Naive B cell (primary cell): Measurements from ENCODE around the gene EFNB1. TPM values are rescaled to one million over a fixed set of nuclear protein-coding genes. Genes with fewer than 3 reads are reported as not detected.

Source experiments
- ATAC-seq, 2 donors: fragments of 150-1000 bp; cut with Tn5 transposase; 2 replicates each; pipeline ENCODE4 v1.10.0; 2021; ENCODE audit warnings: low read depth in 2 of 2, mild to moderate bottlenecking in 2 of 2, moderate library complexity in 2 of 2
- DNase-seq: peaks from one replicate; pipeline ENCODE4 v3.0.0; 2022
- H3K27ac Mint-ChIP-seq, 6 donors: one replicate each; pipeline ENCODE4 v1.8.0; 2020 to 2022; ENCODE audit warnings: mild to moderate bottlenecking in 6 of 6, mixed read lengths in 6 of 6, moderate library complexity in 5 of 6, inconsistent platforms in 2 of 6
- H3K27me3 Mint-ChIP-seq, 3 donors: one replicate each; pipeline ENCODE4 v1.8.0; 2021 to 2022; ENCODE audit warnings: mixed read lengths in 3 of 3, mild to moderate bottlenecking in 1 of 3
- H3K36me3 Mint-ChIP-seq, 2 donors: one replicate each; pipeline ENCODE4 v1.8.0; 2020 to 2022; ENCODE audit warnings: mixed read lengths in 2 of 2, inconsistent platforms in 1 of 2, mild to moderate bottlenecking in 1 of 2
- H3K4me1 Mint-ChIP-seq, 3 donors: one replicate each; pipeline ENCODE4 v1.8.0; 2020 to 2022; ENCODE audit warnings: mixed read lengths in 3 of 3, inconsistent platforms in 1 of 3, mild to moderate bottlenecking in 1 of 3, moderate library complexity in 1 of 3
- H3K4me3 Mint-ChIP-seq, 8 donors: one replicate each; pipeline ENCODE4 v1.8.0; 2020 to 2022; ENCODE audit warnings: mild to moderate bottlenecking in 8 of 8, mixed read lengths in 8 of 8, moderate library complexity in 8 of 8, inconsistent platforms in 2 of 8
- H3K9me3 Mint-ChIP-seq, 7 donors: one replicate each; pipeline ENCODE4 v1.8.0; 2020 to 2022; ENCODE audit warnings: mixed read lengths in 7 of 7, mild to moderate bottlenecking in 5 of 7, inconsistent platforms in 2 of 7, moderate library complexity in 1 of 7
- polyA plus RNA-seq, 6 donors: library from polyadenylated mRNA; unstranded; fragments of 300-500 nt; fragmentation: Illumina TruSeq; gene quantifications; one replicate each; pipeline ENCODE4 v1.2.3, GENCODE V29; 2021; ENCODE audit warnings: low read depth in 6 of 6

EFNB1 gene
- polyA plus RNA-seq, 6 donors from 2014 or later = 1.3 to 2.6 (median 2.2) TPM; not detected in 1

DNA sequence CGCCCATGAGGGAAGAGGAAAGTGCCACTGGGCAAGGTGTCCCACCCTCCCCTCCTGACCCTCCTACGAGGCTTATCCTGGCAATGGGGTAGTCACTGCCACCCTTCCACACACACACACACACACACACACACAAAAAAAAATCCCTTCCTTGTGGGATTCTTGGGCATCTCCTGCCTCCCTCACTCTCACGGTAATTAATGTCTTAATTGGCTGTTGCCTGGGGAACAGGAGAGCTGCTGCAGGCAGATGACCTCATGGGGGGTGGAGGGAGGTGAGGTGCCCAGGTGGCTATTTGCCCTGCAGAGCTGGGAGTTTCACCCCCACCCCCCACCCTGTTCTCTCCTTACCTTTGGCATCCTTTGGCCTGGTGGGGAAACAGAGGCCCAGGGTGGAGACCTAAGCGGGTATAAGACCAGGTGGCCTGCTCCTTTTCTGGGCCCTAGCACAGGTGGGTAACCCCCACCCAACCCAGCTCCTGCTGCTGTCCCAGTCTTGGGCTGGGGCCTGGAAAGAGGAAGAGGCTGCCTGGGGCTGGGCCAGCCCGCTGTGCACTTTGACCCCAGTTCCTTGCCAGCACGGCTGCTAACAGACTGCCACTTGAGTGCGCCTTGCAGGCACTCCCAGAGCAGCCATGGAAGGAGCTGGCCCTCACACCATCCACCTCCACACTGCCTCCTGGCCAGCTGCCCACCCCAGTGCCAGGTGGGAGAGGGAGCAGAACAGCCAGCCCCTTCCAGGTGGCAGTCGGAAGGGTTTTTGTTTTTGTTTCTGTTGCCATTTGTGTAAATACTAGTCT, 12.6 kb downstream of the EFNB1 start:
- H3K4me1 Mint-ChIP-seq = peaks cover 6 to 10% (median 8%) of the 10 kb centered on the region in 3 donors
- DNase-seq (no peak), ATAC-seq (no peak)
- H3K27me3 Mint-ChIP-seq = no peaks in the 10 kb centered on the region
- H3K4me3 Mint-ChIP-seq = no peak overlapping the region
- H3K9me3 Mint-ChIP-seq = peaks cover 0 to 5% (median 0%) of the 10 kb centered on the region in 7 donors
- peak overlapping the region in 1 of 6 donors; percentile 41 for H3K27ac Mint-ChIP-seq
- peaks cover 4 to 6% of the 10 kb centered on the region in 2 donors for H3K36me3 Mint-ChIP-seq

DNA sequence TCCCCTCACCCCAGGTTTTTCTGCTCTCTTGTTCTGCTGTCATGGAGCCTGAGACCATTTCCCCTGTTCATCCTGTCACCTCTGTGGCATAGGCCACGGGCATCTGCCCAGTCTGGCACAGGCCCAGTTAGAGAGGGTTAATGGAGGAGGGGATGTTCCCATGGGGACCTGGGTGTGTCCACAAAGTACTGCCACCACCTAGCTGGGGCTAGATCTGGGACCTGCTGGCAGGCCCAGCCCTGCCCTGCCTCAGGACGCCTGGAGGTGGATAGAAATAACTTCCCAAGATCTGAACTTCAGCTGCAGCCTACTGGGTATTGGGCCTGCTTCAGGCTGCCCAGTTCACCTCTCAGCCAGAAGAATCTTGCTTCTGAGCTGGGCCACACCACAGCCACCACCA, 13.5 kb downstream of the EFNB1 start:
- Mint-ChIP-seq H3K9me3 (peaks cover 0 to 2% (median 0%) of the 10 kb centered on the region in 7 donors), H3K36me3 (no peaks in the 10 kb centered on the region), H3K27me3 (no peaks in the 10 kb centered on the region), H3K4me1 (peaks cover 0 to 5% (median 2%) of the 10 kb centered on the region in 3 donors), H3K4me3 (no peak overlapping the region), H3K27ac (no peak overlapping the region)
- DNase-seq (no peak), ATAC-seq (no peak)

DNA sequence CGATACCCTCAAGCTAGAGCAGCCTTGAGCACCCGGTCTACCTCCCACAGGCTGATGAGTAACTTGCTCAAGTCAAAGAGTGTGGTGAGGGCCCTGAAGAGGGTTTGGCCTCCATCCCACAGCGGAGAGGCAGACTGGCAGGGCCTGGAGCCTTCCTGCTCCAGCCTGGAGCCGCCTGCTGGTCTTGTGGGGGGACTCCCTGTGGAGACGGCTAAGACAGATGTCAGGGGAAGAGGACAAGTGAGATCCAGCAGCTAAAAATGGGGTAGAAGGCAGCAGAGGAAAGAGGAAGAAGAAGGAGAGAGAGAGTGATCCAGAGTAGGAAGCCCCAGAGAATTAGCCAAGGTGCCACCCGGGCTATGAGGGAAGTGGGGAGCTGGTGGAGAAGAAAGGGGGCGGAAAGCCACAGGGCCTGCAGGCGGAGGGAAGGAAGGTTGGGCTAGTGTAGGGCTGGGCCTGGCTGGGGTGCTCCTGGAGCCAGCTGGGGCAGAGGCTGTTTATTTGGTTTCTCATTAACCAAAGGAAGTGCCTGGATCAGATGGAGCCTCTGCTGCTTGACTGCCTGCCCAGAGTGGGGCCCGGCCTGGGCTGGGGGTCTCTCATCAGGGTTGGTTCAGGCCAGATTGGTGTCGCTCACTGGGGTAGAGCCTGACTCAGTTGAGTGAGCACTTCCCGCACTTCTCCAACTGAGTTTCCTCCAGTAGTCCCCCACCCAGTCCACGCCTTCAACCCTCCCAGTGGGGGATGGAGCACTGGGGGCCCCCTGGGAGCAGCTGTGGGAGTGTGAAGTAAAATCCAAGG, 14.2 kb downstream of the EFNB1 start:
- Mint-ChIP-seq H3K4me3 (no peak overlapping the region), H3K4me1 (peaks cover 0 to 5% (median 2%) of the 10 kb centered on the region in 3 donors), H3K9me3 (peaks cover 0 to 2% (median 0%) of the 10 kb centered on the region in 7 donors), H3K36me3 (no peaks in the 10 kb centered on the region), H3K27me3 (no peaks in the 10 kb centered on the region), H3K27ac (no peak overlapping the region)
- ATAC-seq = no peak
- DNase-seq = no peak

DNA sequence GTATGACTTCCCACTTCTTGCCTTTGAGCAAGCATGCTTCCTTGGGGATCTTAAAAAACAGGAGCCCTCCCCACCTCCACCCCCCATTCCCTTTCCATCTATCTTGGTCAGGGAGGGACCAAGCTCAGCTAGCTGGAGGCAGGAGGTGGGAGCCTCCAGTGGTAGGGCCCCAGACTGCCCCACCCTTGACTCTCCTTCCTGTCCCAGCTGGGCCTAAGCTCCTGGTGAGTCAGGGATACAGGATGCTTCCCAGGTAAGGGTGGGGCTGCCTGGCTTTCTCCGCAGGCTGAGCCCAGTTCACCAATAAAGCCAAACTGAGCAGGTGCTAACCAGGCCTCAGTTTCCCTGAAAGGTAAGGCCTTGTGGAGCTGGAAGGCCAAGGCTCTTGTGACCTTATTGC, 15.2 kb downstream of the EFNB1 start:
- peaks cover 0 to 2% (median 0%) of the 10 kb centered on the region in 7 donors for H3K9me3 Mint-ChIP-seq
- no peaks in the 10 kb centered on the region for H3K27me3 Mint-ChIP-seq
- DNase-seq (no peak), ATAC-seq (no peak)
- no peak overlapping the region for H3K4me3 Mint-ChIP-seq
- no peak overlapping the region for H3K27ac Mint-ChIP-seq
- H3K36me3 Mint-ChIP-seq = no peaks in the 10 kb centered on the region
- H3K4me1 Mint-ChIP-seq = peaks cover 0 to 2% (median 0%) of the 10 kb centered on the region in 3 donors

DNA sequence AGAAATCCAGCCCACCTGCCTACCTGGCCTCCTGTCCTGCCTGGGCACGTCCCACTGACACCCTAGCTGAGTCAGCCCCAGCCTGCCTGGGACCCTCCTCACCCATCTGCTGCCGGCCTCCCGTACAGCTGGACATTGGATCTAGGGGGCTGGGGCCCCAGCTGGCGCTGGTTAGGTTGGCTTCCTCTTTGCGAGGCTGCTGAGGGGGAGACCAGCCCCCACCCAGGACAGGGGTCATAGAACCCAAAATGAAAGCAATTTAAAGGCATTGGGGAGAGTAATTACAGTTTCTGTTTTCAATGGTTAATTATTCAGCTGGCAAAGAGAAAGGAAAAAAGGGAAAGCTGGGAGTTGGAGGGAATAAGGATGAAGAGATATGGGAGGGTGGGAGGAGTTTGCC, 15.8 kb downstream of the EFNB1 start:
- ATAC-seq (no peak), DNase-seq (no peak)
- Mint-ChIP-seq H3K27me3 (no peaks in the 10 kb centered on the region), H3K4me3 (no peak overlapping the region), H3K36me3 (no peaks in the 10 kb centered on the region), H3K4me1 (peaks cover 0 to 2% (median 0%) of the 10 kb centered on the region in 3 donors), H3K27ac (no peak overlapping the region), H3K9me3 (peaks cover 0 to 2% (median 0%) of the 10 kb centered on the region in 7 donors)

DNA sequence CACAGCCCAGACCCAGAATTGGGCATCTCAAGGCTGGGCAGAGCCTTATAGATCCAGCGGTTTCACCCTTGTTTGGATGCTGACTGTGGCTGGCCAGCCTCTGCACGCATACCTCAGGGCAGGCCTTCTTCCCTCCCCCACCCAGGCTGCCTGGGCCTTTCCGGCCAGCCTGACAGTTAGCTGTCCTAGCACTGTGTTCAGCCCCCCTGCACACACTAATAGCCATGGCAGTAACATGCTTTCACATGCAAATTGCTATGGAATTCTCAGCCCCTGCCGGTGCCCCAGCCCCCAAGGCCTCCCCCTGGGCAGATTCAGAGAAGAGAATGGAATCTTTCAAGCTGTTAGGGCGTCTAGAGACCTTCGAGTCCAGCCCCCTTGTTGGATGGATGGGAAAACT, 17.7 kb downstream of the EFNB1 start:
- DNase-seq (no peak), ATAC-seq (no peak)
- no peaks in the 10 kb centered on the region for H3K36me3 Mint-ChIP-seq
- H3K27ac Mint-ChIP-seq = no peak overlapping the region
- peak overlapping the region in 1 of 8 donors; percentile 15 for H3K4me3 Mint-ChIP-seq
- H3K9me3 Mint-ChIP-seq = no peaks in the 10 kb centered on the region
- H3K4me1 Mint-ChIP-seq = peaks cover 0 to 2% (median 0%) of the 10 kb centered on the region in 3 donors
- H3K27me3 Mint-ChIP-seq = peaks cover 0 to 8% (median 0%) of the 10 kb centered on the region in 3 donors

DNA sequence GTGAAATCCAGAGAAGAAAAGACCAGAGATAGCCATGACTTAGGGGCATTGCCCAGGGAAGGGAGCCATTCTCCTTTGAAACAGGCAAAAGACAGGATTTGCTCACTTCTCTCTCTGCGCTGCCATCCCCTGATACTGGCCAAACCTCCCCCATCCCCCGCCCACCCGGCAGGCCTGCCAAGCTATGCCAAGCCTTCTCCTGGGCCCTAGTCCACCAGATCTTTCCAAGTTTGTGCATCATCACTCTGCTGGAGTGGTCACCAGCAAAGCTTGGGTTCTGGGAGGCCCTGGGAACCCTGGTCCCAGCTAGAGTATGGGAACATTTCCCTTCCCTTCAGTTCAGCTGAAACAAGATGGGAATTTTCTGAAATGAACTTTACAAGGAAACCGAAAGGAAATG, 18.4 kb downstream of the EFNB1 start:
- ATAC-seq = no peak
- no peak for DNase-seq
- Mint-ChIP-seq H3K9me3 (no peaks in the 10 kb centered on the region), H3K36me3 (no peaks in the 10 kb centered on the region), H3K27me3 (peaks cover 0 to 8% (median 0%) of the 10 kb centered on the region in 3 donors), H3K4me1 (peaks cover 0 to 2% (median 0%) of the 10 kb centered on the region in 3 donors), H3K4me3 (no peak overlapping the region), H3K27ac (no peak overlapping the region)

DNA sequence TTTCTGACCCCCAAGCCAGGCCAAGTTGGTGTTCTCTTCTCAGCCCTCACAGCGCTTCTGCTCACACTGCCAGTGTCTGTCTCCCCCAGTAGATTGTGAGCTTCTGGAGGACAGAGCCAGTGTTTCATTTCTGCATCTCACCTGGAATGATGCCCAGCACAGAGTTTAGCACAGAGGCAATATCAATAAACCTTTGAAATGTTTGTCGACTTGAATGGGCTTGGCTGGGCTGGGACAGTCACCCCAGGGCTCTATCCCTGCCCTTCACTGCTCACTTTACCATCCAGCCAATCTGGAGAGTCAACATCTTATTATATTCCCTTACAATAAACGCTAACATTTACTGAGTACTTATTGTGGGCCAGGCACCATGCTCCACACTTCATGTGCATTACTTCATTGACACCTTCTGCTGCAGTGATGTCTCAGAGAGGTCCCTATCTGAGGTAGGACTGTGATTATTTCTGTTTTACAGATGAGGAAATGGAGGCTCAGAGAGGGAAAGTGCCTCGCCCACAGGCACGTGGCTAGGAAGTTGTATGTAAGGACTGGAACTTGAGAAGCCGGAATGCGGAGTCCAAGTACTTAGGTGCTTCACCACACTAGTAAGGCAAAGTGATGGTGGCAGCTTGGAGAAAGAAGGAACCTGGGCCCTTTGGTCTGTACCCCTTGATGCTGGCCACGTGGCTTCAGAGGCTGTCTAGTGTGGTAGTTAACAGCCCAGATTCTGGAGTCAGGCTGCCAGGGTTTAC, 19.5 kb downstream of the EFNB1 start:
- Mint-ChIP-seq H3K36me3 (no peaks in the 10 kb centered on the region), H3K27me3 (peaks cover 0 to 8% (median 0%) of the 10 kb centered on the region in 3 donors), H3K4me3 (no peak overlapping the region), H3K27ac (no peak overlapping the region), H3K9me3 (no peaks in the 10 kb centered on the region), H3K4me1 (no peaks in the 10 kb centered on the region)
- DNase-seq (no peak), ATAC-seq (no peak)

DNA sequence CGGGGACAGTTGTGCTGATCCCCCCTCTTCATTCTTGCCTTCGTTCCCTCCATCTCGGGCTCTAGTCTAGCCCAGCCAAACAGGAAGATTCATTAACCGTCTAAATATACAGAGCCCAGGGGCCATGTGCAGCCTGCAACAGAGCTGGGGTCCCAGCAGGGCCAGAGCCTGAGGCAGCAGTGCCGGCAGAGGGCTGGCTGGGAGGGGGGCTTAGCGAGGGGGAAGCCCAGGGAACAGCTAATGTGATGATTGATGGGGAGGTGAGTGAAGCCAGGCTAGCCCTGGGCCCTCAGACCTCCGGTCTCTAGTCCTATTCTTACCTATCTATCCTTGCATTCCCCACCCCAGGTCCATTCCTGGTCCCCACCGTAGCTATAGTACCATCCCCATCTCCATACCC, 22.3 kb downstream of the EFNB1 start:
- Mint-ChIP-seq H3K4me1 (no peaks in the 10 kb centered on the region), H3K27me3 (peaks cover 0 to 8% (median 0%) of the 10 kb centered on the region in 3 donors), H3K36me3 (no peaks in the 10 kb centered on the region), H3K4me3 (no peak overlapping the region), H3K9me3 (no peaks in the 10 kb centered on the region), H3K27ac (no peak overlapping the region)
- ATAC-seq (no peak), DNase-seq (no peak)

DNA sequence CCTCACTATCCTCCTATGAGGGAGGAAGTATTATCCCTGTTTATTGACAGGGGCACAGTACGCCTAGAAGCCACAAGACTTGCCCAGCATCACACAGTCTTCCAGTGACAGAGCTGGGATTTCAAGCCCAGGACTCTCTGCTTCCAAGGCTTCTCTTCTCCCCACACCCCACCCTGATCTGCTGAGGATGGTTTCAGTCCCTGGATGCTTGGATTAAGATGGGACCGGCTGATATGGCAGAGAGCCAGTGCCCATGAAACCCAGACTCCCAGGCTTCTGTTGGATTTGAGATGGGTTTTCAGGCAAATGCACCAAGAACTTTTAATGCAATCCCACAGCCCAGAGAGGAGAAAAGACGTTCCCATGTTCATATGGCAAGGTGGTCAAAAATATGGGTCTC, 23.2 kb downstream of the EFNB1 start:
- ATAC-seq (no peak), DNase-seq (no peak)
- H3K27me3 Mint-ChIP-seq = peaks cover 0 to 8% (median 0%) of the 10 kb centered on the region in 3 donors
- peak overlapping the region in 1 of 8 donors; percentile 12 for H3K4me3 Mint-ChIP-seq
- H3K9me3 Mint-ChIP-seq = no peaks in the 10 kb centered on the region
- no peaks in the 10 kb centered on the region for H3K36me3 Mint-ChIP-seq
- no peak overlapping the region for H3K27ac Mint-ChIP-seq
- H3K4me1 Mint-ChIP-seq = no peaks in the 10 kb centered on the region

DNA sequence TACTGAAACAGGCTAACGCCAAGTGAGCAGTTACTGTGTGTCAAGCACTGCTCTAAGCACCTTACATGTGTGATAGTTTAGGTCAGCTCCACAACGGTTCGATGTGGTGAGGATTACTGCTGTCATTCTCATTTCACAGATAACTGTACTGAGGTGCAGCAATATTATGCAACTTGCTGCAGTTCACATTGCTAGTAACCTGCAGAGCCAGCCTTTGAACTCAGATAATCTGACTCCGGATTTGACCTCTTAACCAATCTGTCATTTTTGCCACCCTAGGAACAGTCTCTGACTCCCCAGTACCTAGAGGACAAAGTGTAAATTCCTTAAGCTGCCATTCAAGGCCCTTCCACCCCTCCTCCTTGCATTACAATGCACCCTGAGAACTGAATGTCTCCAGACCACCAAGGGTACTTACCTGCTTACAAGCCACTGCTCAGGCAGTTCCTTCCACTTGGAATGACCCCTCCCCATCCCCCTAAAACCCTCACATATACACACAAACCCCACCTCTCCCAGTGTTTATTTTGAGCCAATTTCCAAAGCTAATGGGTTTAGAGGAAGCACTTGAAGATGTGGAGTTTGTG, 24.9 kb downstream of the EFNB1 start:
- H3K4me1 Mint-ChIP-seq = no peaks in the 10 kb centered on the region
- ATAC-seq (no peak), DNase-seq (no peak)
- H3K27me3 Mint-ChIP-seq = peaks cover 0 to 8% (median 0%) of the 10 kb centered on the region in 3 donors
- H3K4me3 Mint-ChIP-seq = no peak overlapping the region
- H3K36me3 Mint-ChIP-seq = no peaks in the 10 kb centered on the region
- no peak overlapping the region for H3K27ac Mint-ChIP-seq
- H3K9me3 Mint-ChIP-seq = peaks cover 0 to 6% (median 4%) of the 10 kb centered on the region in 7 donors

DNA sequence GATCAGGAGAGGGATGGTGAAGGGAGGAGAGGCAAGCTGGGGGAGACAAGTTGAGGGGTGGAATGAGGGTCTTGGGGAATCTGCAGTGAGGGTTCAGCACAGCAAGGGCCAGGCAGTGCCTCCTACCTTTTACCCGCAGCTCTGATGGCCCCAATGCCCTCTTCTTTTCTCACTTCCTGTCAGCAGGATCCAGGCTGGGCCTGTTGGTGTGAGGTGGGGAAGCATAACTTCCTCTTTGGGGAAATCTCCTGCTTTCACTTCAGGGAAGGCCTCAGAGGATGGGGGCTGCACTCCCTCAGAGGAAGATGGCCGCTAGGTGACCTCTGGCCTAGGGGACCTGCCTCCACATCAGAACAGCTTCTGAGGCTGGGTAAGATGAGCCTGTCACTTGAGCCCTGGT, 36.5 kb downstream of the EFNB1 start:
- Mint-ChIP-seq H3K27ac (peak overlapping the region in 2 of 6 donors; percentile 64 to 81), H3K4me3 (peak overlapping the region in 2 of 8 donors; percentile 16 to 44), H3K9me3 (no peaks in the 10 kb centered on the region), H3K36me3 (no peaks in the 10 kb centered on the region), H3K4me1 (peaks cover 0 to 5% (median 3%) of the 10 kb centered on the region in 3 donors), H3K27me3 (no peaks in the 10 kb centered on the region)
- ATAC-seq = no peak
- DNase-seq = no peak

DNA sequence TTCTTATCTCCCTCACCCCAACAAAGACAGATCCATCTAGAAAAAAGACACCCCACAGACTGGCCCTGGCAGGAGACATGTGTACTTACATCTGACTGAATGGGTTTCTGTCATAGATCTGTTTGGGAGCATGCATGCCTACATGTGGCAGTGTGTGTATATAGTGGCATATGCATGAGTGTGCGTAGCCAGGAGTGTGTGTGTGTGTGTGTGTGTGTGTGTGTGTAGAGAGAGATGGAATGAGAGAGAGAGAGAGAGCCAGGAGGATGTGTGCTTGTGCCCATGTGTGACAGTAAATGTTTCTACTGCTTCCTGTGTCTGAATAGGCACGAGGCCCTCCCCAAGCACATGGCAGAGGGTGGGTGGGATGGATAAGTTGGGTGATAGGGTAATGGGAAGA, 37.1 kb downstream of the EFNB1 start:
- no peak for ATAC-seq
- H3K36me3 Mint-ChIP-seq = no peaks in the 10 kb centered on the region
- peaks cover 0 to 5% (median 3%) of the 10 kb centered on the region in 3 donors for H3K4me1 Mint-ChIP-seq
- peak overlapping the region in 1 of 8 donors; percentile 66 for H3K4me3 Mint-ChIP-seq
- DNase-seq = no peak
- no peaks in the 10 kb centered on the region for H3K9me3 Mint-ChIP-seq
- H3K27ac Mint-ChIP-seq = peak overlapping the region in 1 of 6 donors; percentile 16
- H3K27me3 Mint-ChIP-seq = no peaks in the 10 kb centered on the region
